Lower lobe of right lung (tissue), 1 donor: ENCODE results near the gene STMN1. TPM values are rescaled to one million over a fixed set of nuclear protein-coding genes. Genes with fewer than 3 reads are reported as not detected.

Experiments used
- microRNA-seq: library from miRNA; unstranded; fragments of <30 nt; microRNA quantifications from one replicate; pipeline ENCODE4 v1.2.0, GENCODE V29; 2020; ENCODE audit warnings: borderline number of aligned reads
- total RNA-seq: library from RNA; stranded (reverse); fragmentation: NEBNext Ultra II Directional; extraction: Animal tissue kit (Norgen Biotek cat#: 25700); gene quantifications from one replicate; pipeline ENCODE4 v1.2.1, GENCODE V29; 2021
- donor health status: DM: no; HTN: yes; CAD: no; lungs with severe emphysema.

STMN1 gene
- total RNA-seq, 1 donor from 2014 or later = 56.6 TPM

Small RNAs within 50 kb of the gene (microRNA-seq; reads per million reads assigned to microRNA genes)
- not detected for gene MIR3917

Other genes with a start within 250 kb of the STMN1 start
- 83.4 TPM for gene SELENON, start 106.2 kb downstream of the STMN1 start, total RNA-seq
- 51.1 TPM for gene MTFR1L, start 86.5 kb downstream of the STMN1 start, total RNA-seq
- not detected for gene AUNIP, start 47.0 kb downstream of the STMN1 start, total RNA-seq
- 9.3 TPM for gene PAQR7, start 30.7 kb downstream of the STMN1 start, total RNA-seq
- gene PAFAH2, start 91.6 kb upstream of the STMN1 start, total RNA-seq = 19.4 TPM
- 0.24 TPM for gene EXTL1, start 115.4 kb upstream of the STMN1 start, total RNA-seq
- not detected for gene SLC30A2, start 139.7 kb upstream of the STMN1 start, total RNA-seq
- gene TRIM63, start 161.2 kb upstream of the STMN1 start, total RNA-seq = 0.53 TPM
- gene PDIK1L, start 205.4 kb upstream of the STMN1 start, total RNA-seq = 11.8 TPM